GM12892 (cell line): ENCODE measurements around the gene DSP.

Experiments used
- POLR2A ChIP-seq: IDR thresholded peaks from 2 replicates; pipeline ENCODE4 v1.6.1; 2011; ENCODE audit warnings: low read depth, low read length, control low read depth
- POLR2AphosphoS5 ChIP-seq: IDR thresholded peaks from 2 replicates; pipeline ENCODE4 v1.6.1; 2011; ENCODE audit warnings: low read depth, low read length, control low read depth
- TAF1 ChIP-seq: IDR thresholded peaks from 2 replicates; pipeline ENCODE4 v1.6.1; 2011; ENCODE audit warnings: low read depth, mild to moderate bottlenecking, control low read depth, low read length, borderline replicate concordance

DNA sequence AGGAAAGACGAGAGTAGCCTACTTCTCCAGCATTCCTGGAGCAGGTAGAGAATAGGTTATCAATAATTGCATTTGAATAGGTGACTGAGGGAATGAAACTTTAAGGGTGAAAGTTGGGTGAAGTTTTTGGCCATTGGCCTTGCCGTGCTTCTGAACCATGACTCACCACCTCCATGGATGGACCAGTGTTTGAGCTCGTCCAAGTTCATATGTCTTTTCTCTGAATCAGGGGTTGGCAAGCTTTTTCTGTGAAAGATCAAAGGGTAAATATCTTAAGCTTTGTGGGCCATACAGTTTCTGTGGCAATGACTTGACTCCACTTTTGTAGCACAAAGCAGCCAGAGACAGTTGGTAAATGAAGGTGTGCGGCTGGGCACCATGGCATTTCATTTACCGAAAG, 80.3 kb downstream of the DSP start:
- TF ChIP-seq POLR2A = no peak
- TF ChIP-seq TAF1 = no peak
- no peak for TF ChIP-seq POLR2AphosphoS5
